K562 (cell line): ENCODE data around the gene RCN2. TPM values are rescaled to one million over a fixed set of nuclear protein-coding genes. Genes with fewer than 3 reads are reported as not detected.

Experiments
- DIDO1 ChIP-seq: fragments of 450-650 bp; IDR thresholded peaks from 2 replicates; pipeline ENCODE4 v1.6.1; 2016; ENCODE audit warnings: low read depth, missing biosample characterization, missing genetic modification characterization
- FIP1L1 ChIP-seq: fragments of 200-400 bp; formaldehyde crosslinking; IDR thresholded peaks from 2 replicates; pipeline ENCODE4 v1.6.1; 2018; ENCODE audit warnings: mild to moderate bottlenecking, low read depth, low read length; ENCODE audit not compliant: poor library complexity, severe bottlenecking
- KLF1 ChIP-seq: fragments of 450-650 bp; IDR thresholded peaks from 2 replicates; pipeline ENCODE4 v1.6.1; 2016; ENCODE audit warnings: missing genetic modification characterization, missing compliant biosample characterization
- LCOR ChIP-seq: sonication (generic); formaldehyde crosslinking; IDR thresholded peaks from 2 replicates; pipeline ENCODE4 v1.8.0; 2022; ENCODE audit warnings: mild to moderate bottlenecking, missing genetic modification reagents
- MEIS2 ChIP-seq: fragments of 450-650 bp; IDR thresholded peaks from 2 replicates; pipeline ENCODE4 v1.6.1; 2014; ENCODE audit warnings: mild to moderate bottlenecking; ENCODE audit not compliant: partially characterized antibody
- NR2C1 ChIP-seq, 2 experiments: fragments of 450-650 bp; IDR thresholded peaks; 2 replicates each; pipeline ENCODE4 v1.6.1; 2017; ENCODE audit warnings: mild to moderate bottlenecking in 2 of 2, antibody characterized with exemption in 1 of 2, inconsistent platforms in 1 of 2, missing compliant biosample characterization in 1 of 2, missing genetic modification characterization in 1 of 2
- SIN3A ChIP-seq, 2 experiments: fragments of 150-350 bp in 1 of 2; IDR thresholded peaks; 2 replicates each; pipeline ENCODE4 v1.6.1; 2011 to 2016; ENCODE audit warnings: borderline replicate concordance in 2 of 2, low read depth in 2 of 2, low read length in 2 of 2, mild to moderate bottlenecking in 2 of 2, moderate library complexity in 2 of 2; ENCODE audit not compliant: control insufficient read depth in 1 of 2
- SIN3B ChIP-seq: fragments of 450-650 bp; IDR thresholded peaks from 2 replicates; pipeline ENCODE4 v1.6.1; 2017; ENCODE audit warnings: low read depth, mild to moderate bottlenecking, moderate library complexity
- SMARCB1 ChIP-seq: IDR thresholded peaks from 2 replicates; pipeline ENCODE4 v1.6.1; 2011; ENCODE audit warnings: improper control_type of control experiment, low read depth; ENCODE audit not compliant: insufficient read length
- XRCC5 ChIP-seq: fragments of 200-400 bp; formaldehyde crosslinking; IDR thresholded peaks from 2 replicates; pipeline ENCODE4 v1.6.1; 2017; ENCODE audit warnings: low read depth, mild to moderate bottlenecking, low read length
- ZNF12 ChIP-seq: sonication (generic); formaldehyde crosslinking; IDR thresholded peaks from 2 replicates; pipeline ENCODE4 v1.4.0; 2020; ENCODE audit warnings: mild to moderate bottlenecking, missing genetic modification reagents
- ZNF124 ChIP-seq: sonication (generic); formaldehyde crosslinking; IDR thresholded peaks from 2 replicates; pipeline ENCODE4 v1.8.1; 2022; ENCODE audit warnings: missing genetic modification reagents
- ZNF347 ChIP-seq: fragments of 450-650 bp; formaldehyde crosslinking; IDR thresholded peaks from 2 replicates; pipeline ENCODE4 v1.4.0; 2020; ENCODE audit warnings: low read depth, mild to moderate bottlenecking, moderate library complexity
- polyA plus RNA-seq, 8 experiments: library from polyadenylated mRNA; depleted of rRNA in 4 of 8; stranded (reverse) in 5 of 8; unstranded in 3 of 8; fragments of >200 nt; fragmentation: Nextera tagmentation in 2 of 8; fragmentation: Illumina TruSeq in 1 of 8; extraction: Ambion mirVana in 2 of 8; extraction: Trizol in 1 of 8; gene quantifications; 2 replicates each; pipeline versions ENCODE4 v1.2.1 to v1.2.3, GENCODE V29; 2011 to 2014; ENCODE audit warnings: inconsistent platforms in 1 of 8, missing spikeins in 1 of 8
- total RNA-seq, 7 experiments: library from RNA; depleted of rRNA in 6 of 7; stranded (reverse); fragments of >200 nt in 6 of 7; fragmentation: Illumina TruSeq in 2 of 7; extraction: Trizol in 2 of 7; gene quantifications; 2 replicates each; pipeline versions ENCODE4 v1.2.1 to v1.2.3, GENCODE V29; 2011 to 2021; ENCODE audit warnings: low replicate concordance in 1 of 7
- TF ChIP-seq, protein P1 (sequence below): fragments of 250-450 bp; sonication (Bioruptor Pico); IDR thresholded peaks from 2 replicates; pipeline ENCODE4 v1.5.0; 2021
- TF ChIP-seq, protein P2 (sequence below), 2 experiments: fragments of 450-650 bp; IDR thresholded peaks; 2 replicates each; pipeline ENCODE4 v1.6.1; 2018; ENCODE audit warnings: mild to moderate bottlenecking in 2 of 2, low read depth in 1 of 2; ENCODE audit not compliant: partially characterized antibody in 2 of 2
- TF ChIP-seq, protein P3 (sequence below): sonication (generic); formaldehyde crosslinking; IDR thresholded peaks from 2 replicates; pipeline ENCODE4 v1.8.1; 2023; ENCODE audit warnings: mild to moderate bottlenecking, missing genetic modification reagents
- TF ChIP-seq, protein P4 (sequence below): IDR thresholded peaks from 2 replicates; pipeline ENCODE4 v1.6.1; 2014; ENCODE audit warnings: antibody characterized with exemption

The RCN2 gene
- total and polyA plus RNA-seq, 9 of the 15 experiments (the other 6 are each of a cell fraction or from before 2014, with no cell fraction given) = 20.9 to 63.6 (median 52.8) TPM

DNA sequence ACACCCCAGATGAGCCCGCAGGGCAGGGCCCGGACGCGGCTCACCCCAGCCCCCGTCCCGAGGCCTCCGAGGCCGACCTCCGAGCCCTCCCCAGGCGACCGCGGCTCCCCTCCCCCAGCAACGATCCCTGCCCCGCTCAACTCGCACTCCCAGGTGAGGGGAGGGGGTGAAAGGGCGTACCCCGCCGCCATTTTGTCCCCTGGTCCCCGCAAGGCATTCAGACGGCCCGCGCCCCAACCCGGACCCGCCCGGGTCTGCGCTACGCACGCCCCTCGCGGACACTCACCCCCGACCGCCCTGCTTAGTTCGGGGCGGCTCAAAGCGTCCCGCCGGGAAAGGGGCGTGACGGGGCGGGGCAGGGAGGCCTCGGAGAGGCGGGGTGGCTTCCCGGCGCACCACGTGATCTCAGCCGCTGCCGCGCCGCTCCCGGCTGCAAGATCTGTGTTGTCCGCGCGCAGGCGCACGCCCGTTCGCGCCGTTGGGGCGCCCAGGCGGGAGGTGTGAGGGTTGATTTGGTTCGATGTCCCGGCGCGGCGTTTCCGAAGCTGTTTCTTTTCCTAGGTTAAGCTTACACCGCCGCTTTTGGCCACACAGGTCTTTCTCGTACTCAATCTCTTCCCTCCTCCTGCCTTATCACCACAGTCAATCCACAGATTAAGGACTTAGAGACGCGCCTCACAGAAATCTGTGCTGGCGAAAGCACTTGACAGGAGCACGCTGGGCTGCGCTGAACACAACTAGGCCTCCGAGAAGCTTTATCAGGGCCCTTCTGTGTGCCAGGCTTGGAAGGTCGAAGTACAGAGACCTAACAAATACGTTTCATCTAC is 26.3 kb upstream of the RCN2 start, which contains the start of gene SCAPER (continued):
- TF ChIP-seq, protein P1, sequence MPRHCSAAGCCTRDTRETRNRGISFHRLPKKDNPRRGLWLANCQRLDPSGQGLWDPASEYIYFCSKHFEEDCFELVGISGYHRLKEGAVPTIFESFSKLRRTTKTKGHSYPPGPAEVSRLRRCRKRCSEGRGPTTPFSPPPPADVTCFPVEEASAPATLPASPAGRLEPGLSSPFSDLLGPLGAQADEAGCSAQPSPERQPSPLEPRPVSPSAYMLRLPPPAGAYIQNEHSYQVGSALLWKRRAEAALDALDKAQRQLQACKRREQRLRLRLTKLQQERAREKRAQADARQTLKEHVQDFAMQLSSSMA = no peak
- TF ChIP-seq, protein P2, sequence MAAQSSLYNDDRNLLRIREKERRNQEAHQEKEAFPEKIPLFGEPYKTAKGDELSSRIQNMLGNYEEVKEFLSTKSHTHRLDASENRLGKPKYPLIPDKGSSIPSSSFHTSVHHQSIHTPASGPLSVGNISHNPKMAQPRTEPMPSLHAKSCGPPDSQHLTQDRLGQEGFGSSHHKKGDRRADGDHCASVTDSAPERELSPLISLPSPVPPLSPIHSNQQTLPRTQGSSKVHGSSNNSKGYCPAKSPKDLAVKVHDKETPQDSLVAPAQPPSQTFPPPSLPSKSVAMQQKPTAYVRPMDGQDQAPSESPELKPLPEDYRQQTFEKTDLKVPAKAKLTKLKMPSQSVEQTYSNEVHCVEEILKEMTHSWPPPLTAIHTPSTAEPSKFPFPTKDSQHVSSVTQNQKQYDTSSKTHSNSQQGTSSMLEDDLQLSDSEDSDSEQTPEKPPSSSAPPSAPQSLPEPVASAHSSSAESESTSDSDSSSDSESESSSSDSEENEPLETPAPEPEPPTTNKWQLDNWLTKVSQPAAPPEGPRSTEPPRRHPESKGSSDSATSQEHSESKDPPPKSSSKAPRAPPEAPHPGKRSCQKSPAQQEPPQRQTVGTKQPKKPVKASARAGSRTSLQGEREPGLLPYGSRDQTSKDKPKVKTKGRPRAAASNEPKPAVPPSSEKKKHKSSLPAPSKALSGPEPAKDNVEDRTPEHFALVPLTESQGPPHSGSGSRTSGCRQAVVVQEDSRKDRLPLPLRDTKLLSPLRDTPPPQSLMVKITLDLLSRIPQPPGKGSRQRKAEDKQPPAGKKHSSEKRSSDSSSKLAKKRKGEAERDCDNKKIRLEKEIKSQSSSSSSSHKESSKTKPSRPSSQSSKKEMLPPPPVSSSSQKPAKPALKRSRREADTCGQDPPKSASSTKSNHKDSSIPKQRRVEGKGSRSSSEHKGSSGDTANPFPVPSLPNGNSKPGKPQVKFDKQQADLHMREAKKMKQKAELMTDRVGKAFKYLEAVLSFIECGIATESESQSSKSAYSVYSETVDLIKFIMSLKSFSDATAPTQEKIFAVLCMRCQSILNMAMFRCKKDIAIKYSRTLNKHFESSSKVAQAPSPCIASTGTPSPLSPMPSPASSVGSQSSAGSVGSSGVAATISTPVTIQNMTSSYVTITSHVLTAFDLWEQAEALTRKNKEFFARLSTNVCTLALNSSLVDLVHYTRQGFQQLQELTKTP (IDR thresholded peaks at IDR 0.05; ENCODE audit: low read depth in 1 of 2, partially characterized antibody in 2 of 2) = no peak
- TF ChIP-seq FIP1L1 (peak; percentile 57), MEIS2 (peak; percentile 79), DIDO1 (tag) (no peak), ZNF124 (no peak), XRCC5 (no peak), SIN3A (IDR thresholded peaks at IDR 0.05; ENCODE audit: borderline replicate concordance in 2 of 2, control insufficient read depth in 1 of 2, low read depth in 2 of 2, low read length in 2 of 2) (peak; percentile 16 to 33; a peak in 2 of 4 replicates), ZNF12 (peak; percentile 54; the same call in 1 of the 2 replicates), SIN3B (0 out of 2 replicates have a peak, but pooled peaks have one; percentile 11), KLF1 (tag) (peak; percentile 64; the same call in 1 of the 2 replicates), LCOR (CRISPR knock-in tag) (peak; percentile 77), NR2C1 (IDR thresholded peaks at IDR 0.05) (no peak), NR2C1 (tag; IDR thresholded peaks at IDR 0.05) (peak; percentile 42; the same call in 1 of the 2 replicates), ZNF347 (CRISPR knock-in tag) (no peak), SMARCB1 (no peak)
- TF ChIP-seq, protein P3, sequence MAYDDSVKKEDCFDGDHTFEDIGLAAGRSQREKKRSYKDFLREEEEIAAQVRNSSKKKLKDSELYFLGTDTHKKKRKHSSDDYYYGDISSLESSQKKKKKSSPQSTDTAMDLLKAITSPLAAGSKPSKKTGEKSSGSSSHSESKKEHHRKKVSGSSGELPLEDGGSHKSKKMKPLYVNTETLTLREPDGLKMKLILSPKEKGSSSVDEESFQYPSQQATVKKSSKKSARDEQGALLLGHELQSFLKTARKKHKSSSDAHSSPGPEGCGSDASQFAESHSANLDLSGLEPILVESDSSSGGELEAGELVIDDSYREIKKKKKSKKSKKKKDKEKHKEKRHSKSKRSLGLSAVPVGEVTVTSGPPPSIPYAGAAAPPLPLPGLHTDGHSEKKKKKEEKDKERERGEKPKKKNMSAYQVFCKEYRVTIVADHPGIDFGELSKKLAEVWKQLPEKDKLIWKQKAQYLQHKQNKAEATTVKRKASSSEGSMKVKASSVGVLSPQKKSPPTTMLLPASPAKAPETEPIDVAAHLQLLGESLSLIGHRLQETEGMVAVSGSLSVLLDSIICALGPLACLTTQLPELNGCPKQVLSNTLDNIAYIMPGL (CRISPR knock-in tag) = 0 out of 2 replicates have a peak, but pooled peaks have one; percentile 19
- TF ChIP-seq, protein P4, sequence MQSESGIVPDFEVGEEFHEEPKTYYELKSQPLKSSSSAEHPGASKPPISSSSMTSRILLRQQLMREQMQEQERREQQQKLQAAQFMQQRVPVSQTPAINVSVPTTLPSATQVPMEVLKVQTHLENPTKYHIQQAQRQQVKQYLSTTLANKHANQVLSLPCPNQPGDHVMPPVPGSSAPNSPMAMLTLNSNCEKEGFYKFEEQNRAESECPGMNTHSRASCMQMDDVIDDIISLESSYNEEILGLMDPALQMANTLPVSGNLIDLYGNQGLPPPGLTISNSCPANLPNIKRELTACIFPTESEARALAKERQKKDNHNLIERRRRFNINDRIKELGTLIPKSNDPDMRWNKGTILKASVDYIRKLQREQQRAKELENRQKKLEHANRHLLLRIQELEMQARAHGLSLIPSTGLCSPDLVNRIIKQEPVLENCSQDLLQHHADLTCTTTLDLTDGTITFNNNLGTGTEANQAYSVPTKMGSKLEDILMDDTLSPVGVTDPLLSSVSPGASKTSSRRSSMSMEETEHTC = 0 out of 2 replicates have a peak, but pooled peaks have one; percentile 13
